ENCODE measurements around the gene A2ML1.
"Not testable (repeated sequence)": the region's sequence is repeated elsewhere in the genome, so short reads cannot be mapped to it uniquely, and the experiment has no call there.

Gene A2ML1

DNA sequence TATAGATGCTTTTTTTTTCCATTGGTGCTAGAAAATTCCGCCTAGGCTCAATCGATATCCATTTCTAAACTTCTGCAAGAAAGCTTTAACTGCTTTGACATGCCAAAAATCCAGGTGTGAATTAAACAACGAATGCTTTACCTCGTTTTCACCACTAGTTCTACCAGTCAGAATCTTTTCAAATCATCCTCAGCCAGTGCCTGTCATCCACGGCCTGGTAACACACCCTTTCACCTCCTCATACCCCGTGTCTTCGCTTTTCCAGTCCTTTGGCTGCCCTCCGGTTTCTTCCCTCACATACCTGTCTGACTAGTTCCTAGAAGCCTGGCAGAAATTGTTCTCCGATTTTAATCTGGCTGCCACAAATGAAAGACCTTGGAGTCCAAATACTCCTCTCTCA lies 90.5 kb downstream of the A2ML1 start:
- no peaks in the 10 kb centered on the region for H3K79me2 ChIP-seq (ENCODE audit: low read length)
- H2AFZ ChIP-seq (ENCODE audit: low read depth, low read length): no peak overlapping the region
- no peak overlapping the region for H3K4me2 ChIP-seq (ENCODE audit: low read length)
- H3K27ac ChIP-seq (ENCODE audit: low read length): no peak overlapping the region
- no peaks in the 10 kb centered on the region for H3K36me3 ChIP-seq (replicated peaks; ENCODE audit: low read depth, low read length)
- H3K27me3 ChIP-seq (ENCODE audit: low read depth, low read length): 0 out of 2 replicates have a peak, but pooled peaks cover 4% of the 10 kb centered on the region
- H3K4me3 ChIP-seq (ENCODE audit: low read length): no peak overlapping the region
- H3K9me3 ChIP-seq (ENCODE audit: insufficient read depth, low read length): no peaks in the 10 kb centered on the region
- peaks cover 14% of the 10 kb centered on the region for H3K4me1 ChIP-seq (ENCODE audit: low read length)
- H4K20me1 ChIP-seq (ENCODE audit: insufficient read depth, low read length): no peaks in the 10 kb centered on the region
- H3K9ac ChIP-seq (ENCODE audit: low read length): no peak overlapping the region
- TF ChIP-seq, protein P1, sequence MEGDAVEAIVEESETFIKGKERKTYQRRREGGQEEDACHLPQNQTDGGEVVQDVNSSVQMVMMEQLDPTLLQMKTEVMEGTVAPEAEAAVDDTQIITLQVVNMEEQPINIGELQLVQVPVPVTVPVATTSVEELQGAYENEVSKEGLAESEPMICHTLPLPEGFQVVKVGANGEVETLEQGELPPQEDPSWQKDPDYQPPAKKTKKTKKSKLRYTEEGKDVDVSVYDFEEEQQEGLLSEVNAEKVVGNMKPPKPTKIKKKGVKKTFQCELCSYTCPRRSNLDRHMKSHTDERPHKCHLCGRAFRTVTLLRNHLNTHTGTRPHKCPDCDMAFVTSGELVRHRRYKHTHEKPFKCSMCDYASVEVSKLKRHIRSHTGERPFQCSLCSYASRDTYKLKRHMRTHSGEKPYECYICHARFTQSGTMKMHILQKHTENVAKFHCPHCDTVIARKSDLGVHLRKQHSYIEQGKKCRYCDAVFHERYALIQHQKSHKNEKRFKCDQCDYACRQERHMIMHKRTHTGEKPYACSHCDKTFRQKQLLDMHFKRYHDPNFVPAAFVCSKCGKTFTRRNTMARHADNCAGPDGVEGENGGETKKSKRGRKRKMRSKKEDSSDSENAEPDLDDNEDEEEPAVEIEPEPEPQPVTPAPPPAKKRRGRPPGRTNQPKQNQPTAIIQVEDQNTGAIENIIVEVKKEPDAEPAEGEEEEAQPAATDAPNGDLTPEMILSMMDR (IDR thresholded peaks at IDR 0.05; ENCODE audit: low read depth, low read length): 0 out of 2 replicates have a peak, but pooled peaks have one; percentile 9
- no peak for TF ChIP-seq EZH2phosphoT487 (IDR thresholded peaks at IDR 0.05; ENCODE audit: low read depth)

DNA sequence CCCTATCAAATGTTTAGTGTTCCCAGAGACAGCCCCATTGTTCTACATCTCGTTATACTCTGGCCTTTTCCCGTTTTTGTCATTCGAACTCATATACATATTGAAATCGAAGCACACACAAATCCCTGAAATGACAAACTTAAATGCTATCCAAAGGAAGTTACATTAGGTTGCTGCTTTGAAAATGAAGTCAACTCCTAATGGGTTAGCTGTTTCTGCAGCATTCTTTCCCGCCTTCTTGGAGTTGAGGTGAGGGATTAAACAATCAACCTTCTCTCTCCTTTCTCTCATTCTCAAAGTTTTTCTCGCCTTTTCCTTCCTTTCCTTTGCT lies 91.2 kb downstream of the A2ML1 start:
- Histone ChIP-seq H3K4me2 (ENCODE audit: low read length) (peak overlapping the region; percentile 78), H3K79me2 (ENCODE audit: low read length) (no peaks in the 10 kb centered on the region), H3K9ac (ENCODE audit: low read length) (peak overlapping the region; percentile 62), H2AFZ (ENCODE audit: low read depth, low read length) (peak overlapping the region; percentile 96), H3K4me3 (ENCODE audit: low read length) (peak overlapping the region; percentile 100), H4K20me1 (ENCODE audit: insufficient read depth, low read length) (no peaks in the 10 kb centered on the region), H3K4me1 (ENCODE audit: low read length) (peaks cover 14% of the 10 kb centered on the region), H3K9me3 (ENCODE audit: insufficient read depth, low read length) (no peaks in the 10 kb centered on the region), H3K36me3 (replicated peaks; ENCODE audit: low read depth, low read length) (no peaks in the 10 kb centered on the region), H3K27ac (ENCODE audit: low read length) (no peak overlapping the region), H3K27me3 (ENCODE audit: low read depth, low read length) (0 out of 2 replicates have a peak, but pooled peaks cover 4% of the 10 kb centered on the region)
- TF ChIP-seq, protein P1 (IDR thresholded peaks at IDR 0.05; ENCODE audit: low read depth, low read length): no peak
- TF ChIP-seq EZH2phosphoT487 (IDR thresholded peaks at IDR 0.05; ENCODE audit: low read depth): no peak

GRCh38 chr12:8914033-8914715 lies 91.8 kb downstream of the A2ML1 start, which contains the start of gene PHC1:
TSS of gene PHC1 (plus strand) at chr12:8914509. CDS start at chr12:8917678, 3,169 bp downstream.
- Histone ChIP-seq H3K4me2 (ENCODE audit: low read length) (peak within 1 kb of the TSS; percentile 98), H3K4me1 (ENCODE audit: low read length) (peaks cover 14% of the 10 kb centered on the region), H3K4me3 (ENCODE audit: low read length) (peak within 1 kb of the TSS; percentile 100), H3K9ac (ENCODE audit: low read length) (peak within 1 kb of the TSS; percentile 84), H2AFZ (ENCODE audit: low read depth, low read length) (peak within 1 kb of the TSS; percentile 100)
- H4K20me1 ChIP-seq (ENCODE audit: insufficient read depth, low read length); H3K79me2 ChIP-seq (ENCODE audit: low read length); H3K9me3 ChIP-seq (ENCODE audit: insufficient read depth, low read length); H3K27me3 ChIP-seq (ENCODE audit: low read depth, low read length); H3K27ac ChIP-seq (ENCODE audit: low read length); H3K36me3 ChIP-seq (replicated peaks; ENCODE audit: low read depth, low read length): not testable (repeated sequence)
- TF ChIP-seq, protein P1 (IDR thresholded peaks at IDR 0.05; ENCODE audit: low read depth, low read length): peak; percentile 51

GRCh38 chr12:8914716-8915526 lies 92.5 kb downstream of the A2ML1 start:
- Histone ChIP-seq H3K9me3 (ENCODE audit: insufficient read depth, low read length) (no peaks in the 10 kb centered on the region), H3K36me3 (replicated peaks; ENCODE audit: low read depth, low read length) (no peaks in the 10 kb centered on the region), H3K4me1 (ENCODE audit: low read length) (peaks cover 14% of the 10 kb centered on the region), H3K27me3 (ENCODE audit: low read depth, low read length) (0 out of 2 replicates have a peak, but pooled peaks cover 4% of the 10 kb centered on the region), H3K9ac (ENCODE audit: low read length) (peak overlapping the region; percentile 84), H3K4me3 (ENCODE audit: low read length) (peak overlapping the region; percentile 100), H3K4me2 (ENCODE audit: low read length) (peak overlapping the region; percentile 98), H2AFZ (ENCODE audit: low read depth, low read length) (peak overlapping the region; percentile 100), H3K79me2 (ENCODE audit: low read length) (no peaks in the 10 kb centered on the region), H4K20me1 (ENCODE audit: insufficient read depth, low read length) (no peaks in the 10 kb centered on the region), H3K27ac (ENCODE audit: low read length) (no peak overlapping the region)
- TF ChIP-seq, protein P1 (IDR thresholded peaks at IDR 0.05; ENCODE audit: low read depth, low read length): no peak
- no peak for TF ChIP-seq EZH2phosphoT487 (IDR thresholded peaks at IDR 0.05; ENCODE audit: low read depth)
